HG02678 (cell line): ENCODE measurements around the gene ZNF497.
"Not testable (repeated sequence)": the region's sequence is repeated elsewhere in the genome, so short reads cannot be mapped to it uniquely, and the experiment has no call there.

Source experiments
- ATAC-seq: cut with Tn5 transposase; IDR thresholded peaks from one replicate; pipeline ENCODE4 v1.9.1; 2021; ENCODE audit warnings: mild to moderate bottlenecking, moderate library complexity; ENCODE audit not compliant: unreplicated experiment

Gene ZNF497

DNA sequence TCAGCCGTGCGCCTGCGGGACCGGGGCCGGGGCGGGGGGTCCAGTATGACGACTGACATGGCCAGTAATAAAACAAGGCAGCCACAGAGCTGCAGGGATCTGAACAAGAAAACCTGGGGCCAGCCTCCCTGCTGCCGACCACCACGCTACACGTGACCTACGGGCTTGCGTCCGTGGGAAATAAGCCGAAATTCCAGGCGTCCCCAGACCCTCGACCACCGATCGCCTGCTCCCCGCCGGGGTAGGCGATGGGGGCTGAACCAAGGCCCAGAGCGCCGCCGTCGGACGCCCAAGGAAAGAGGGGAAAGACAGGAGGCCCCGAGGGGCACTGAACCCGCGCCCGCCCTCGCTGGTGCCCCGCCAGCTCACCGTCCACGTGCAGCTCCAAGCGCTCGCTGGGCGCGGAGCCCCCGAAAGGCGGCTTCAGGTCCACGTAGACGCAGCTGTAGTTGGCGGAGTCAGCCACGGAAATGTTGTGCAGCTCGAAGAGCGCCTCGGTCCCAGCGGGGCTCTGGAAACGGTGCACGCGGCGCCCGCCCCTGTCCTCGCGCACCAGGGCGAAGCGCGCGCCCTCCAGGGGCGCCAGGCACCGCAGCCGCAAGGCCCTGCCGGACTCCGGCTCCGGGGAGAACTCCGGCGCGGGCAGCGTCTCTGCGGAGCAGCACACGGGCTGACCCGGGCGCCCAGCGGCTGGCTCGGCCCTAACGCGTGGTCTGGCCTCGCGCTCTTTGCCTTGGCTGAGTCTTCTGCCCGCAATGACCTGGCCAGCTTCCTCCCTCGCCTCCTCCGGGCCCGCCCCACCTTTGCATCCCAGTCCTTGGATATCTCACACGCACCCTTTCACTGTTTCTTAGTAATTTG is 12.3 kb downstream of the ZNF497 start:
- no peak for ATAC-seq

DNA sequence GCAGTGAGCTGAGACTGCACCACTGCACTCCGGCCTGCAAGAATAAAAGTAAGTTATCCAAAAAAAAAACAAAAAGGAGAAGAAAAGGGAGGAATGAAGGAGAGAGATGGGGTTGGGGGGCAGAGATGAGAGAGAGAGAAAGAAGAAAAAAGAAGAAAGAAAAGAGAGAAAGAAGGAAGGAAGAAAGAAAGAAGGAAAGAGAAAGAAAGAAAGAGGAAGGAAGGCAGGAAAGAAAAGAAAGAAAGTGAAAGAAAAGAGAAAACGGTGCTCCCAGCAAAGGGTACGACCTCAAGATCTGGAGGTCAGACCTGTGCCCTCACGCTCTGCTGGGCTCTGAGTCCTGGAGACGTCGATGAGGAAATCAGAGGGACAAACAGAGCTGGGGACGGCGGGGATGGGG is 13.0 kb downstream of the ZNF497 start:
- no peak for ATAC-seq

DNA sequence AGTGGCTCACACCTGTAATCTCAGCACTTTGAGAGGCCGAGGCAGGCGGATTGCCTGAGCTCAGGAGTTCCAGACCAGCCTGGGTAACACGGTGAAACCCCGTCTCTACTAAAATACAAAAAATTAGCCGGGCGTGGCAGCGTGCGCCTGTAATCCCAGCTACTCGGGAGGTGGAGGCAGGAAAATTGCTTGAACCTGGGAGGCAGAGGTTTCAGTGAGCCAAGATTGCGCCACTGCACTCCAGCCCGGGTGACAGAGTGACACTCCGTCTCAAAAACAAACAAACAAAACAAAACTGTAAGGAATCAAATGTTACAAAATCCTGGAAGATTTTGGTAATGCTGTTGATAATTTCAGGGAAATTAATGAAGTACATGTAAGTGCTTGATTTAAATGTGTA is 14.5 kb downstream of the ZNF497 start:
- ATAC-seq = not testable (repeated sequence)

DNA sequence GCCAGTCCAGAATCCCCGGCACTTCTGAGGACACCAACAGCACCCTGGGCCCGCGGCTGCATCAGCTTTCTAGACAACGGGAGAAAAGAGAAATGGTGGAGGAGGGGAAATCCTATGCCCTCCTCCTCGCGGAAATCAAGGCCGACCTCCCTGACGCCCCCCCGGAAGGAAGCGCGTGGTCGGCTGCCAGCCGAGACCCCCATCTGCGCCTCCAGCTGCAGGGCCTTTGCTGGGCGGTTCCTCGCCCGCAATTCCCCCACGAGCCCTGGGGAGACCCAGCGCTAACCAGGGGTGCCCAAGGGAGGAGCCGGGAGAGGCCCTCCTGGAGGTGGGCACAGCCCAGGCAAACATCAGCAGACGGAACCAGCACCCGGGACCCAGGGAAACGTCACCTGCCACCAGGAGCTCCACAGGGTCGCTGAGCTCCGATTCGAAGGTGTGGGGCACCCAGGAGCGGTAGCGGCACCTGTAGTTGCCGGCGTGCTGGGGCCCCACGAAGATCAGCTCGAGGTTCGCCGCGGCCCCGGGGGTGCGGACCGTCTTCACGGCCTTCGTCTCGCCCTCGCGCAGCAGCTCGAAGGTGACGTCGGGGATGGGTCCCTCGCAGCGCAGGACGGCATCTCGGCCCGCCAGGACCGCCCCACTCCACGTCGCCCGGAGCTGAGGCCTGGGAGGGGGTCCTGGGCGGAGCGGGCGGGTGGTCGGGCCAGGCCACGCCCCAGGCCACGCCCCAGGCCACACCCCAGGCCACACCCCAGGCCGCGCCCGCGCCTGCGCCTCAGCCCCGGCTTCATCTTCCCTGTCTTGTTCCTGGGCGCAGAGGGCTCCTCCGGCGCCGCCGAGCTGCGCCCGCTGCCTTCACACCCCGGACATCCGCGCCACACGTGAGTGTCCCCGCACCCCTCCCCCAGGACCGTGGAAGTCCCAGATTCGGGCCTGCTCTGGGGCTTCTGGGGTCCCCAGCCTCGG is 15.3 kb downstream of the ZNF497 start:
- peak; percentile 93 for ATAC-seq

DNA sequence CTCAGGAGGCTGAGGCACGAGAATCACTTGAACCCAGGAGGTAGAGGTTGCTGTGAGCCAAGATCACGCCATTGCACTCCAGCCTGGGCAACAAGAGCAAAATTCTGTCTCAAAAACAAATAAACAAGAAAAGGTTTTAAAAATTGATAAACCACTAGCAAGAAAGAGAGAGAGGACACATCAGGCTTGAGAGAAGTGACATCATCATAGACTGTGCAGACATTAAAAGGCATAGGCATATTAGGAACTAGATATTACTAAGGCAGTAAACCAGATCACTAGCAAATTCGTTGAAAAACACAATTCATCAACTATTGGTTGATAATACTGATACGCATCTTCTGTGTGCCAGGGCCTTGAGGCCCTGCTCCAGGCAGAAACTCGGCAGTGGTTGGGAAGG is 17.0 kb downstream of the ZNF497 start:
- ATAC-seq = no peak

DNA sequence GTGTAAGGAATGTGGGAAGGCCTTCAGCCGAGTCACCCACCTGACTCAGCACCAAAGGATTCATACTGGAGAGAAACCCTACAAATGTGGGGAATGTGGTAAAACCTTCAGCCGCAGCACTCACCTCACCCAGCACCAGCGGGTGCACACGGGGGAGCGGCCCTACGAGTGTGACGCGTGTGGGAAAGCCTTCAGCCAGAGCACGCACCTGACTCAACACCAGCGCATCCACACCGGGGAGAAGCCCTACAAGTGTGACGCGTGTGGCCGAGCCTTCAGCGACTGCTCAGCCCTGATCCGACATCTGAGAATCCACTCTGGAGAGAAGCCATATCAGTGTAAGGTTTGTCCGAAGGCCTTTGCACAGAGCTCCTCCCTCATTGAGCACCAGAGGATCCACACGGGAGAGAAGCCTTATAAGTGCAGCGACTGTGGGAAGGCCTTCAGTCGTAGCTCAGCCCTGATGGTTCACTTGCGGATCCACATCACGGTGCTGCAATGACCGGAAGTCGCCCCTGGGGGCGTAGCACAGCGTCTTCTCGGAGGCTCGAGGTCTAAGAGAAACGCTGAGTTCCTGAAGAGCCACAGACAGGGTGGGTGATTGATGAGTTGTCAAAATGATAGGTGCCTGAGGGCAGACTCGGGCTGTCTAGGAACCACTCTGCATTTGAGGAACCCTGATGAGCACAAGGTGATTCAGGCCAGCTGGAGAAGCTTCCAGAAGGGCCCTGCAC is 23.6 kb downstream of the ZNF497 start:
- ATAC-seq = no peak

DNA sequence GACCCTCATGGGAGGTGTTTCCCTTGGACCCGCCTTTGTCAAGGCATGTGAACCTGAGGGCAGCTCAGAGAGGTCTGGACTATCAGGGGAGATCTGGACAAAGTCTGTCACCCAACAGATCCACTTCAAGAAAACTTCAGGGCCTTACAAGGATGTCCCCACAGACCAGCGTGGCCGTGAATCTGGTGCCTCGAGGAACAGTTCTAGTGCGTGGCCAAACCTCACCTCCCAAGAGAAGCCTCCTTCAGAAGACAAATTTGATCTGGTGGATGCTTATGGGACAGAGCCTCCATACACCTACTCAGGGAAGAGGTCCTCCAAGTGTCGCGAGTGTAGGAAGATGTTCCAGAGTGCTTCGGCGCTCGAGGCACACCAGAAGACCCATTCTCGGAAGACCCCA is 24.2 kb downstream of the ZNF497 start:
- no peak for ATAC-seq

DNA sequence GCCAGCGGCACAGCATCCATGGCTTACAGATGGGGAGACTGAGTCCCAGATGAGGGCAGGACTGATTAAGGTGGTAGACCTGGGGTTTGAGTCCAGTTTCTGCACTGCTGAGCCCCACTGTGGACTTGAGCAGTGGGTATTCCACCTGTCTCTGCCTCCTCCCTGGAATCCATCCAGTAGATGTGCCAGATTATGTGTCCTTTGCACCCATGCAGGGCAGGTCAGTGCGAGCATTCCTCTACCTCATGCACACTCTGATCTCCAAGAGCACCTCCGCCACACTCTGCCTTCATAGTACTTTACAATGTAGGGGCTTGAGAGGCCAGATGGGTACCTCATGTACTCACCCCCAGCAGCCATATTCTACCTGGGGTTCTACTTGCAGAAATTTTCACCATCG is 25.7 kb downstream of the ZNF497 start:
- no peak for ATAC-seq

DNA sequence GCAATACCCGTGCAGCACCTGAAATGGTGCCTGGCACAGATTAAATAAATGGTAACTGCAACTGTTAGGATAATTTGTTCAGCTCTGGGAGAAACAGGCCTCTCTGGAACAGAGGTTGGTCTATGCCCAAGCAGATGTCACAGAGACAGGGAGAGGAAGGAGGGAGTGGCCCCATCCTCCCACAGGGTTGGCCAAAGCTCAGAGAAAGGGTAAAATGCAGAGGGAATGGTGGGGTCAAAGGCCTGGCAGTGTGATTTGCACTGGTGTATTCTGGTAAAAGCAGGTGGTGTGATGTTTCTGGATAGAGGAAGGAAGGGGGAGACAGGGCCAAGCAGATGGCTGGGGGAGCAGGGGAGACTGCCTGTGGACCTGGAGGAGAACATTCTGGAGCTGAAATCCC is 26.3 kb downstream of the ZNF497 start:
- no peak for ATAC-seq

DNA sequence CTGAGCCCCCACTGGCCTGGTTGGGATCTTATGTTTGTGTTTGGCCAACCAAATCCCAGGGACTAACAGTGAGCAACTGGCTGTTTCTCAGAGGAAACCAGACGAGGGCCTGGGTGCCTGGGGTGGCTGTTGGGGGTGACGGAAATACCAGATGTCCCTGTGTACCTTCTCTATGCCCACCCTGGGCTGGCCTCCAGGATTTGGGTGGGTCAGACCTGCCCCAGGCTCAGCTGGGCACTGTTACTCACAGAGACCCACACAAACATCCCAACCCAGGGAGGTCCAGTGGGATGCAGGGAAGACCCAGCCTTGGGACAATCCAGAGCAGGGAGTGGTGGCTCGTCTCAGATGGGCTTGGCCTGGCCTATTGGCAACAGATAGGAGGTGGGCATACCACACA is 26.9 kb downstream of the ZNF497 start:
- no peak for ATAC-seq

DNA sequence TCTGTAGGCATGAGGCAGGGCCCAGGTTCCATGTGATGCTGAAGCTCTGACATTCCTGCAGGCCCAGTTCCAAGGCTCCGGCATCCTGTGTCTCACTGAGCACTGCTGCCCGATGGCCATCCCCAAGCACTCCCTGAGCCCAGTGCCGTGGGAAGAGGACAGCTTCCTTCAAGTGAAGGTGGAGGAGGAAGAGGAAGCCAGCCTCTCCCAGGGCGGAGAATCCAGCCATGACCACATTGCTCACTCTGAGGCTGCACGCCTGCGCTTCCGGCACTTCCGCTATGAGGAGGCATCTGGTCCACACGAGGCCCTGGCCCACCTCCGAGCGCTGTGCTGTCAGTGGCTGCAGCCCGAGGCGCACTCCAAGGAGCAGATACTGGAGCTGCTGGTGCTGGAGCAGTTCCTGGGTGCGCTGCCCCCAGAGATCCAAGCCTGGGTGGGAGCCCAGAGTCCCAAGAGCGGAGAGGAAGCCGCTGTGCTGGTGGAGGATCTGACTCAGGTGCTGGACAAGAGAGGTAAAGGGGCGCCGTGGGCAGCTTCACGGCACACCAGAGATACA is 27.8 kb downstream of the ZNF497 start:
- ATAC-seq = no peak

DNA sequence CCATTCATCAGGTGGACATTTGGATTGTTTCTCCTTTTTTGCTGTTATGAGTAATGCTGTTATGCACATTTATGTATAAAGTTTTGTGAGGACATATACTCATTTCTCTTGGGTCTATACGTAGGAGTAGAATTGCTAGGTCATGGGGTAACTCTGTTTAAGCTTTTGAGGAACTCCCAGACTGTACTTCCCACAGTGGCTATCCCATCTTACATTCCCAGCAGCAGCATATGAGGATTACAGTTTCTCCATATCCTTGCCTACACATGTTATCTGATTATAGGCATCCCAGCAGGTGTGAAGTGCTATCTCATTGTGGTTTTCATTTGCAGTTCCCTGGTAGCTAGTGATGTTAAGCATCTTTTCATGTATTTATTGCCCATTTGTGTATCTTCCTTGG is 29.9 kb downstream of the ZNF497 start:
- no peak for ATAC-seq

DNA sequence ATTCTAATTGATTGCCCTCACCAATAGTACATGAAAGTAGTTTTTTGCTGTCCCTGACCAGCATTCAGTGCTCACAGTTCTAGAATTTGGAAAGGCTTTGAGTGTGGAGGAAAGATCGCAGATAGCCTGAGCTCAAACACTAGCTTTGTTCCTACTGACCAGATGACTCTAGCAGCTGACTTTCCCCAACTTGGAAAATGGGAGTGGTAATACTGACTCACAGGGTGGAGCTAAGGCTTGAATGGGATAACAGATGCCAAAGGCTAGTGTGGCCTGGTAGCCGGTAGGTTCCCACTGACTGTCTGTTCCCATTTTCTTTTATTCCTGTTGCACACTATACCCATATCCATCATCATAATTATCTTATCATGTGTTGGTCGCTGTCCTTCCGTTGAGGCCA is 32.1 kb downstream of the ZNF497 start:
- no peak for ATAC-seq

DNA sequence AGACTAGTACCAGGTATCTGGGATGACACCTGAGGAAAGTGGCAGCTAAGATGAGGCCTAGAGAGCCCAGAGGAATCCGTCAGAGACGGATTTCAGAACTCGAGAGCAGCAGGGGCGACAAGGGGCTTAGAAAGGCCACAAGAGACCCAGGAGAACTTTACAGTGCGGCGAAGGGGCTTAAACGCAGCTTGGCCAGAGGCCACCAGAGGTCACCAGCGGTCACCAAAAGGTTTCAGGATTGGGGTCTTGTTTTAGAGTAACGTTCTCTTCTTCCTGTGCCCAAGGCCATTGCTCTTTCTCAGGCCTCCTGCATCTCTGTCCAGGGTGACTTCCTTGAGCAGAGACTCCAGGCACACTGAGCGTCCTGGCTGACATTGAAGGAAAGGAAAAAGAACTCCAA is 33.6 kb downstream of the ZNF497 start:
- no peak for ATAC-seq

DNA sequence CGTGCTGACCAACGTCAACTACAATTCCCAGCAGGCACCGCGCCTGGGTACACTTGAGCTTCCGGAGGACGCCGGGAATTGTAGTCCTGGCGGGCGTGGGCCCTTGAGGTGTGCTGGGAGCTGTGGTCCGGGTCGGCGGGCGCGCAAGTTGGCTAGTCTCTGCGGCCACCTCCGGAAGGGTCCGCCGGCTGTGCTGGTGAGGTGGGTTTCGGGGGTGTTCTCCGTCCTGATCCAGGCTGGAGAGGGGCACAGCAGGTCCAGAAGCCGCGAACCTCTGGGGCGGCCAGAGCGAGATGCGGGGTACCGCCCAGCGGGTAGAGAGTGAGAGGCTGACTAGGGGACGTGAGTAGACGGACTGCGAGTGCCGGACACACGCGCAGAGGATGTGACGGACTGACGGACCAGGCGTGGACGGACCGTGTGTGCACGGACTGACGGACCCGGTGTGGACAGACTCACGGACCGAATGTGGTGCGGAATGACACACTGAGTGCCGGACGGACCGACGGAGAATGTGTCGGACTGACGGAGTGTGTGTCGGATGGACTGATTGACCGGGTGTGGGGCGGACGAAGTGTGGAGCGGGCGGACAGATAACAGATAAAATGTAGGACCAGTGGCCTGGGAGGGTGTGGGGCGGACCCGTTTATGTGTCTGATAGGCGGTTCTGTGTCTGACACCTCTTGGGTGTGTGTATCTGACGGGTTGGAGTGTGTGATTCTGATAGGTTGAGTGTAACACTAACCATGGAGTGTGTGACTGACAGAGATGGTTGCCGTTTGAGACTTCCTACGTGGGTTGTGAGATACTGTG is 35.4 kb downstream of the ZNF497 start, which contains the start of gene ZSCAN22:
Gene ZSCAN22, plus strand, starts transcription at position 81 of the 813 bp plus-strand sequence. CDS start 7,809 bp downstream, outside the sequence.
- ATAC-seq = peak; percentile 91

DNA sequence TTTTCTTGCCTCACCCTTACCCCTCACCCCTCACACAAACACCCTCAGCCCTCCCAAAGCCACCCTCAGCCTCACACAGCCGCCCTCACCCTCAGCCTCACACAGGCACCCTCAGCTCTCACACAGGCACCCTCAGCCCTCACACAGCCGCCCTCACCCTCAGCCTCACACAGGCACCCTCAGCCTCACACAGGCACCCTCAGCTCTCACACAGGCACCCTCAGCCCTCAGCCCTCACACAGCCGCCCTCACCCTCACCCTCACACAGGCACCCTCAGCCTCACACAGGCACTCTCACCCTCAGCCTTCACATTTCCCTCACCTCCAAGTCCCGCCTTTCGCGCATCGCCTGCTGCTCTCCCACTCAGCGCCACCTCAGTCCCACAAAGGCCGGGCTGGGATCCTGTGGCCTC is 36.0 kb downstream of the ZNF497 start:
- ATAC-seq = no peak

DNA sequence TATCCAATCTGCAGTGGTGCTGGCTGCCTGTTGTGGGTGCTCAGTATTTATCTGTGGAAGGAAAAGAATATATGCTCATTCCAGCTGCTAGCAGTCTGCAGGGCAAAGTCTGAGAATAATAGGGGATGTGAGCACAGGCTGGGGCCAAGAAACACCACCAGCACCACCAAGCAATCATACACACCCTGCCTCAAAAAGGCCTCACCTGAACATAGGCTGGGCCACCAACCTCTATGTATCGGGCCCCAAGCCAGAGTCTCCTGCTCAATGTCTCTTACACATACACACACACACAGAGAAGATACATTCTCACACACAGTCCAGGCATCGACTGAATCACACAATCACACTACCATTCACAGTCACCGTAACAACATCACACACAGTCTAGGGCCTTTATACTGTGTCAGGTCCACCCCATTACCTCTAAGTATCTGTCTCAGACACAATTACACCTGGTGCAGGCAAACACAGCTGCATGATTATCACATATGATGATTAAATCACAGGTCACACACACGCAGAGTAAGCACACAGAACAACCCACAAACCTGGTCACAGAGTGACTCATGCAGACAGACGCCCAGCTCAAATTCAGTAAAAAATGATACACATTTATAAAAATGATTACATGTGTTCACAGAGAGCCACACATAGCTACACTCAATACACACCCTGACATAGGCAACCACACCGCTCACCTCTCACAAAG is 37.1 kb downstream of the ZNF497 start:
- no peak for ATAC-seq

DNA sequence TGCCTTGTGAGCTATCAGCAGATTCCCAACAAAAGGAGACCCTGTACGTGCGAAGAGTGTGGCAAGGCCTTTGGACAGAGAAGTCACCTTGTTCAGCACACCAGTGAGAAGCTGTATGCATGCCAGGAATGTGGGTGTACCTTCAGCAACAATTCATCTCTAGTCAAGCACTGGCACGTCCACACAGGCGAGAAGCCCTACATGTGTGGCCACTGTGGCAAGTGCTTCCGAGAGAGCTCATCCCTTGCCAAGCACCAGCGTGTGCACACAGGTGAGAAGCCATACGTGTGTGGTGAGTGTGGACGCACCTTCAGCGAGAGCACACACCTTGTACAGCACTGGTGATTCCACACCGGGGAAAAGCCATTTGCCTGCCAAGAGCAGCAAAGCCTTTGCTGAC is 43.3 kb downstream of the ZNF497 start:
- ATAC-seq = no peak

DNA sequence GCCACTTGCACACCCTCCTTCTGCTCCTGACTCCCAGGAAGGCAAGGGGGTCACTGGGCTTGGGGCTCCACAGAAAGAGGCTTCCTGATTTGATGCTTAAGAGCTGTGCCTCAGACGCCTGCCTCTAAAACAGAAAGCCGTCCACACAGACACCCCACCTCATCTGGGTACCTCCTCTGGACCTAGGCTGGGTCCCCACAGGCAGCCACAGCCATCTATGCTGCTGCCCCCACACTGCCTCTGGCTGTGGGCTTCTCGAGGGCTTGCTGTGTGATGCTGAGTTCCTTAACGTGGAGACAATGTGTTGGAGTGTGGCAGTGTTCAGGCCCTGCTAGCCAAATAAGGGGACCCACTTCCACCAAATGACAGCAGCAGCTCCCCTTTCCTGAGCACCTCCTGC is 44.3 kb downstream of the ZNF497 start:
- ATAC-seq = no peak
